GM18861 (cell line): ENCODE data around the gene LAMA4.
"Not testable (repeated sequence)": the region's sequence is repeated elsewhere in the genome, so short reads cannot be mapped to it uniquely, and the experiment has no call there.

Experiments
- ATAC-seq: cut with Tn5 transposase; IDR thresholded peaks from one replicate; pipeline ENCODE4 v1.9.1; 2021; ENCODE audit not compliant: unreplicated experiment

The LAMA4 gene

DNA sequence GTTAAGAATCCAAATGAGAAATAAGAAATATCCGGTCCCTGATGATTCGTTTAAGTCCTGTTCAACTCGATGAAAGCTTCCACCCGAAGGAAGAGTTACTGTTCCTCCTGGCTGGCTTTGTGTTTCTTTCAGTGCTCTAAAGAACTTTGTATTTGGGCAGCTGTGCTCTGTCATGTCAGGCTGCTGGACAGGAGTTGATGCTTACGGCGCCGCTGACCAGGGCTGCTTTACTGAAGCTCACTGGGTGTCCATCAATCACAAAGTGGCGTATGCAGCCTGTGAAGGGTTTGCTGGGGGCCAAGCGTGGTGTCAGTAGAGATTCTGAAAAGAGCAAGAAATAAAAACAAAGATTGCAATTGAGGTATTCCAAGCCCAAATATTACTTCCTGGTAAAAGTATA lies 145.1 kb downstream of the LAMA4 start:
- ATAC-seq, result no peak

DNA sequence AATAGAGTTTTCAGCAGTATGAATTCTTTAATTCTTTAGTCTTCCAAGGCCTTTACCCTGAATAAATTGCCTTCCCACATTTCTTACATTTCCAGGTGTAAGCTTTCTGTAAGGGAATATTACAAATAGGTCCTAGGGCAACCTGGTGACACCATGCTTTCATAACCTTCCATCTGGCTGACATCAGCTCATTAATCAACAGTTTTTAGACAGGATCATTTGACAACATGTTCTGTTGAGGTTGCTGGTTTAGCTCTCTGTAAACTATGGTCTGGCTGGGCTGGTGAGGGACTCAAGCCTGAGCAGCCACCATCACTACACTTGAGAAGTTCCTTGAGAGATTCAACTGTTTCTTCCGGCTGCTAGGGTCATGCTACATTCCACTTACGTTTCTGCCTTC lies 147.8 kb downstream of the LAMA4 start:
- ATAC-seq, result no peak

DNA sequence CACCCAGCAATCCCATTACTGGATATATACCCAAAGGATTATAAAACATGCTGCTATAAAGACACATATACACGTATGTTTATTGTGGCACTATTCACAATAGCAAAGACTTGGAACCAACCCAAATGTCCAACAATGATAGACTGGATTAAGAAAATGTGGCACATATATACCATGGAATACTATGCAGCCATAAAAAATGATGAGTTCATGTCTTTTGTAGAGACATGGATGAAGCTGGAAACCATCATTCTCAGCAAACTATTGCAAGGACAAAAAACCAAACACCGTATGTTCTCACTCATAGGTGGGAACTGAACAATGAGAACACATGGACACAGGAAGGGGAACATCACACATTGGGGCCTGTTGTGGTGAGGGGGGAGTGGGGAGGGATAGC lies 148.3 kb downstream of the LAMA4 start:
- ATAC-seq, result not testable (repeated sequence)

DNA sequence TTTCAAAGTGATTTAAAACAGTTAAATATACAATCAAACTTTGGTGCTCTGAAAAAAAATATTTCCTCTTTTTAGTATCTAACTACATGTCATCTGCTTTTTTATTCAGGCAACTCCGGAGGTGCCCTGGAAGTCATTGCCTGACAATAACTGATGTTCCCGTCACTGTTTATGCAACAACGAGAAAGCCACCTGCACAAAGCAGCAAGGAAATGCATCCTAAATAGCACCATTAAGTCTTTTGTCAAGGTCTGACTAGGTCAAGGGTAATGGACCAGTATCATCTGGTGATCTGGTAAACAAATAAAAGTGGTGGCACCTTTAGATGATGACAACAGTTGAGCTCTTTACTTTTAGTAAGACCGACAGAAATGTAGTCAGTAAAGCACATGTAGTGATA lies 153.8 kb downstream of the LAMA4 start:
- no peak for ATAC-seq

DNA sequence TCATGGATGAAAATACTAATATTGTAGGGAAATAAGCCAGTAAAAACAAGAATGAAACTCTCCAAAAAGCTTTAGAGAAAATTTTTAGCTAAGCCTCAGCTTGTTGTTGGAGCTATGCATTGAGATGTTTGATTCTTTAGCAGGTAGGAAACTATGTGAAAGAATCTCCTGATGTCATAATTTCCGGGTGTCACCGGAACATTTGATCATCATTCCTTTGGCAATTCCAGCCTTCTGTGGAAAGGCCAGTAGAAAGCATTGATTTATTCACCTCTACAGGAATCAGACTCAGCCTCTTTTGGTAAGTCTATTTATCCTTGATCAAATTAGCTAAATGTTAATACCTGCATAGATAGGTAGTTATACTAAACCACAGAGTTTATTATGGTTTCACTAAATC lies 157.5 kb downstream of the LAMA4 start:
- no peak for ATAC-seq

DNA sequence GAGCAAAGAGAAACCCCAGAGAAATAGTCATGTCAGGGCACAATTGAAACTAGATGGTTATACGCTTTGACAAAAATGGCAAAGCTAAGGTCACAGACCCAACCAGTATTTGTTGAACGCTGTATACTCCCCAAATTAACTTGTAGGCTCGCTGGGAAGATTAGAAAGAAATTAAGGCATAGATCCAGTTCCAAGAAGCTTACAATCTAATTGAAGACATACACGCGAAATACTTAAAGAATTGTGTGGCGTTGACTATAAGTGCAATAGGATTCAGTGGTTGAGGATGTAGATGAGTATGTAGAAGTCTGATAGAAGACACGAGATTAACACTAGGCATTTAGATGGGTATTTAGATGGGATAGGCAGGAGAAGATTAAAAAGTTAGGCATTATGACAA lies 166.5 kb downstream of the LAMA4 start:
- no peak for ATAC-seq

DNA sequence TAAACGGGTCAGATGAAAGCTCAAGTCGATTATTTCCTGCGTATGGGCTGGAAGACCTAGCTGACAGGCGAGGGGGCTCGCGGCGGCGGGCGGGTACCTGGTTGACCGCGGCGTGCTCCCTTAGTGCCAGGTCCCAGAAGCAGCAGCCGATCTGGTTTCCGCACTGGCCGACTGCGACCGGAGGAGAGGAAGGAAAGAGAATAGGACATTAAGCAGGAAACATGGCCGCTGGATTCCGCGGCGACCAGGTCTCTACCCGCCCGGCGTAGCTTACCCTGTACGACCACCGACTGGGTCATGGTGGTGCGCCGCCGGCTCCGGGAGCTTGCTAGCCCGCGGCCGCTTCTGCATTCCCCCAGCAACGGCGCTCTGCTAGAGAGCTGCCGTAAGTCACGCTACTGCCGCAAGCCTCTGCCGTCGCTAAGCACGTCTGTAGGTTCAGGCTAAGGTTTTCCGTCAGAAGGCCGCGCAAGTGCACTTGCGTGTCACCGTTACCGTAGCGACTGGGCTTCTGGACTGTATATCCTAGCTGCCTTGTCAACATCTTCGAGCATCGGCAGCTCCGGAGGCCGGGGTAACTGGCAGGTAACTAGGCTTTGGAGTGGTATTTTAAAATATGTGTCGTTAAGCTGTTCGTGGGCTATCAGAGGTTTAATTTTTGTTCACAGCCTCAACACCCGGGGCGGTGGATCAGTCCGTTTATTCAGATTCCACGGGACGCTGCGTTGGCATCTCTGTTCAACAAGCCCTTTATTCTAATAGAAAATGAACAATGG lies 167.0 kb downstream of the LAMA4 start, which contains the start of the genes FAM229B and TUBE1:
Gene FAM229B, plus strand, starts transcription at position 456 of the 776 bp plus-strand sequence. CDS start 11,693 bp downstream, outside the sequence.
Gene TUBE1, minus strand, starts transcription at position 347 of the 776 bp plus-strand sequence. Its CDS starts 48 bp downstream, at position 299.
- peak; percentile 99 for ATAC-seq

DNA sequence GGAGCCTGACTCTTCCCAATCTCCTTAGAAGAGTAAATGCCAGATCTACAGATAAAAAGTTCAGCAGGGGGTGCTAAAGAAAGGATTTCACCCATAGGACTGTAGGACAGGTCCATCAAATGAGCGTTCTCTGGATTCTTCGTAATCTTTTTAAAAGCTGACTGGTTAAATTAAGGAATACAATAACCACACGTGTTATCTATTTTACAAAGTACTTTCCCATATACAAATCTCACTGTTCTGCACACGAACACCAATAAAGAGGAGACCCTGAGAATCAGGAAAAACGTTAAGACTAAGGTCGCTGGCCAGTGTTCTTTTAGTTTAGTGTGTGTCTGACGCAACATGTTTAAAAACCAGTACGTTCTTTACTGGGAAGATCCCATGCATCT lies 167.6 kb downstream of the LAMA4 start:
- peak; percentile 30 for ATAC-seq

DNA sequence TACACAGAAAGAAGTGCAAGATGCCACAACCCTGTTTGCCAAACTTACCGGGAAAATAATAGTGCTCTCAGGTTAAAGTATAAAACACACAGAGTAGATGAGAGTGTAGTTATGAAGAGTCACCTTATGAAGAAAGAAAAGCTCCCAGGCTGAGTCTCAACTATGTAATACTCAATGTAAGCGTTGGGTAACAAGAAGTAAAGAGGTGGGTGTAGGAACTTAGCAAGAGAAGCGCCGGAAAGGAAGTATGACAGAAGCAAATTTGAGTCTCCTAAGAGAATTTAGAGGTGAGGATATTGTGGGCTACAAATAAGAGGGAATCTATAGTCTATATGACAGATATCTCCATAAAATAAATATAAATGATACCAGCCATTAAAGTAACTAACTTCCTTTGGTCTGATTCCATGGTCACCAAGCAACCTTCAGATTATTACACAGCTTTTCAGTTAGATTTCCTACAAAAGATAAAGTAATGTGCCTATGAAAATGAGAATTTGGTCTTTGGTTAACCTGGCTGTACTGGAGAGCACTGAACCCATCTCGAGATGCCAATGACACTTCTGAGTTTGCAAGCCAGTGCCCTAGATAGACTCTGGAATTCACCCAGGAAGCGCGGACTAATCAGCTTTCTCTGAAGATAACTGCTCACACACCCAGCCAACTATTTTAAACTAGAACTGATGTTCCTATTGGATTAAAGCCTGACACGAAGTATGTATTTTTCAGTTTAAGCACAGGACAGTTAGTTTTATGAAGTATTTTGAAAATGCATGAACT lies 168.9 kb downstream of the LAMA4 start:
- ATAC-seq, result no peak

DNA sequence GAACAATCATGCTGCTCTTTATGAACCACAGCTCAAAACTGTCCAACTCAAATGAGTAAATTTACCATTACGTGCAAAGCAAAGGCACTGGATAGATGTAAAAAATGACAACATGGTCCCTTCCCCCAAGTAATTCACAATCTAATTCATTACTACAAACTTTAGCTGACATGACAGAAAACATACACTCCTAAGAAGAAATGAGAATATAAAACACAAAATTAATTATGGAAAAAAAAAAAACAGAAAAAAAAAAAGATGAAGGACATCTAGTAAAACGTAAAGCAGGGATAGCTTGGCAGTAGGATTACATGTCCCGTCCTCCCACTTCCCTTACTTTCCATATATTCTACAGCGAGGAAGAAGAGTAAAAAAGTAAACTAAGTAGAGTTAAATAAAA lies 172.8 kb downstream of the LAMA4 start:
- ATAC-seq, result no peak

DNA sequence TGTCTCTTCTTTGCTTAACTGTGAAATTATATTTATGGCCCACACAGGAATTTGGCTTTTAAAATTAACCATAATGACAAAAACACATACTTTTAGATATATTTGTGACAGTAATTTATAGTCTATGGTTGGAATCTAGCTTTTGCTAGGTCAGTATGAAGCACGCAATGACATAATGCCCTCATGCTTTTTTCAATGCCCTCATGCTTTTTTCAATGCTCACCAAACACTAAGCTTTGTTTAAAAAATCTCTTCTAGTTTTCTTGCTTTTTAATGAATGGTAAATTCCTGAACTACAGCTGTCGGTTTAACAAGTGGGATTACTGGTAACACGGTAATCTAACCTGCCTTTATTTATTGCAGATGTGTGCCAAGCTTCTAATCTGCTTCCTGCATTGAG lies 187.8 kb downstream of the LAMA4 start:
- no peak for ATAC-seq

DNA sequence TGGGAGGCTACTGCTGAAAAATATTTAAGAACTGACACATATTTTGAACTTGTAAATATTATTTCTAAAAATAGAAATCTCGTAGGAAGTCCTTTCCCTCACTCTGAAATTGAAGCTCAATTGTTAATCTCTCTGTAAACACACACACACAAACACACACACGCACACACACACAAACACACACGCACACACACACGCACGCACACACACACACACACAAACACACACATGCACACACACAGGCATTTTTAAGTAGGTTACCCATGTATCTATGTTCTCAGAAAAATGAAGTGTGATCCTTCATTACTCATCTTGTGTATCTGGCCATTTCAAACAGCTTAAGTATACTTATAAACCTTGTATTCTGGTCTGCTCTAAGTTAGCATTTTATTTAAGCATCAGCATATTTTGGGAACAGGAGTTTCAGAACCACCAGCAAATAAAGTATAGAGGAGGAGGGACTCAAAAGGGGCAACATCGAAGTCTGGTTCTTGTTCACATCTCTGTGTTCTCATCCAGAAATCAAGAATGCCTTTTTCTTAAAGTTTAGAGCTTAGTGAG lies 188.9 kb downstream of the LAMA4 start:
- no peak for ATAC-seq

DNA sequence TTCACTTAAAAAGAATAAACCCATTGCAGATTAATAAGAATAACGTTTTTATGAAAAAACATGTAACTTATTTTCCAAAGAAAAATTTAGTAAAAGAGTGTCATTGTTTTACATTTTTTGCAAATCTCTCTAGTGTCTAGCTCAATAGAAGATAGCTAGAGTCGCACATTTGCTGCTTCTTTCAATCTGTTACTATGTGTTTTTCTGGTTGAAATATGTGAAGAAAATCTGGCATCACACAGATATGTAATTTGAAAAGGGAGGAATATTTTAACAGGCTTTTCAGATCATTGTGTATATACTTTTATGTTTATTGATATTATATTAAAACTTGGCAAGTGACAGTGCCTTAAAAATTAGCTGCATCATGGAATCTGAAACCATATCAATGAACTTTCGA lies 191.4 kb downstream of the LAMA4 start:
- ATAC-seq, result no peak

DNA sequence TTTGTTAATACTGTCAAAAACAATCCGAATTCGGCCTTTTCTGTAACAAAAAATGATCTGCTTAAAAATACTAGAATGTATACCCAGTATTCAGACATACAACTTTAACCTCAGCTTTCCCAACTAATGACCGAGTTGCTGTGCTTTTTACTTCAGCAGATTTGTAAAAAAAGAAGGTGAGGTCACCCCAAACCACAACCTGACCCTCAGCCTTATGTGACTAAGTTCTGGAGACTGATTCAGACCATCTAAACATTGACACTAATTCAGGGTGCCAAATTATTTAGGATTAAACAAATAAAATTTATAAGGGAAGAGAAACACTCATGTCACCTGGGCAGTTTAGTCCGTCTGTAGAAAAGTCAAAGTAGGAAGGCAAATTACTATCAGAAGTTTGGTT lies 192.8 kb downstream of the LAMA4 start:
- no peak for ATAC-seq
